Psoas muscle (tissue), 8 donors: ENCODE data around the gene TM9SF4. TPM values are rescaled to one million over a fixed set of nuclear protein-coding genes. Genes with fewer than 3 reads are reported as not detected.
"Not testable (repeated sequence)": the region's sequence is repeated elsewhere in the genome, so short reads cannot be mapped to it uniquely, and the experiment has no call there.

ENCODE experiments used
- ATAC-seq, 4 donors: fragments of 200-7000 bp; cut with Tn5 transposase; one replicate each; pipeline ENCODE4 v1.9.1; 2020; ENCODE audit warnings: moderate library complexity in 3 of 4, mild to moderate bottlenecking in 2 of 4
- DNase-seq, 2 donors: peaks; one replicate each; pipeline ENCODE4 v3.0.0-alpha.2; 2020
- H3K27ac ChIP-seq: fragments of 200-600 bp; one replicate; pipeline ENCODE4 v1.8.0; 2022
- H3K27me3 ChIP-seq, 3 donors: fragments of 200-600 bp in 1 of 3; one replicate each; pipeline versions ENCODE4 v1.6.1 to v1.8.0; 2013 to 2022; ENCODE audit warnings: low read length in 2 of 3, mild to moderate bottlenecking in 2 of 3, moderate library complexity in 1 of 3; ENCODE audit not compliant: insufficient read depth in 3 of 3
- H3K36me3 ChIP-seq, 2 donors: fragments of 200-600 bp in 1 of 2; one replicate each; pipeline versions ENCODE4 v1.6.1 to v1.8.0; 2013 to 2022; ENCODE audit warnings: low read depth in 1 of 2, mild to moderate bottlenecking in 1 of 2, moderate library complexity in 1 of 2; ENCODE audit not compliant: insufficient read depth in 1 of 2
- H3K4me1 ChIP-seq: fragments of 200-600 bp; one replicate; pipeline ENCODE4 v1.8.0; 2022
- H3K4me3 ChIP-seq: fragments of 200-600 bp; one replicate; pipeline ENCODE4 v1.8.0; 2022; ENCODE audit warnings: mild to moderate bottlenecking
- H3K9me3 ChIP-seq: fragments of 200-600 bp; one replicate; pipeline ENCODE4 v1.8.0; 2022
- WGBS, 3 donors: extraction: QIAGEN DNeasy Blood & Tissue Kit; methylation state at CpG; one replicate each; pipeline versions ENCODE4 v1.1.6 to v1.1.7; 2013; 5-methylcytosine and 5-hydroxymethylcytosine counted together
- intact Hi-C, 2 donors: fragments of 100-400 bp; cut with DNase I; formaldehyde crosslinking; loops; one replicate each; pipeline versions ENCODE4 v1.11.0 to v1.14.2; 2022
- polyA plus RNA-seq, 3 donors: library from polyadenylated mRNA; stranded (reverse); fragments of 200-250 nt; gene quantifications; one replicate each; pipeline ENCODE4 v1.2.3, GENCODE V29; 2013
- total RNA-seq, 4 donors: library from RNA; stranded (reverse); fragmentation: NEBNext Ultra II Directional in 2 of 4; extraction: Animal tissue kit (Norgen Biotek cat#: 25700) in 2 of 4; gene quantifications; one replicate each; pipeline versions ENCODE4 v1.2.1 to v1.2.4, GENCODE V29; 2021 to 2023
- TF ChIP-seq, protein P1 (sequence below): fragments of 200-600 bp; IDR thresholded peaks from one replicate; pipeline ENCODE4 v1.8.0; 2022; ENCODE audit warnings: antibody characterized with exemption
- donor health status: healthy with polysubstance abuse.
- donor health status: DM: no; HTN: no; CAD: no; lungs with moderate emphysema.
- donor health status: Bipolar disorder and iron deficiency.
- donor health status: healthy.
- donor health status: DM: yes; HTN: yes; CAD: no.
- donor health status: DM: no; HTN: no; CAD: no.
- donor health status: DM: no; HTN: no; CAD: no.
- donor health status: DM: yes; HTN: yes; CAD: no.

The TM9SF4 gene
- total and polyA plus RNA-seq, 7 donors: 14.0 to 28.0 (median 25.7) TPM

DNA sequence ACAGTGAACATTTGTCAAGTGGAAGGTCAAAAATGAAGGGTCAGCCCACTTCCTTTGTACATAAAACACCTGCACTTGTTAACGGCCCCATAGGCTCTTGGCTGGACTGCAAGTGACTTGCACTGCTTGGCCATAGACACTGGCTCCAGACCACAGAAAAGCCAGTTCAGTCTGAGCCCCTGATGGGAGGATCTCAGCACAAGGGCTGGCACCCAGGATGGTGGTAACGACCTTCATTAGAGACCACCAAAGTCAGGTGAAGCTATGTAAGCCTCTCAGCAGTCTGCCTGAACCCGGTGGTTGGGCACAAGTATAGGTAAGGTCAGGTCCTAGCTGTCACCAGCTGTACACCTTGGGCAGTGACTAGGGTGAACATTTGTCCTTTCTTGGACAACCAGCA, 81.9 kb downstream of the TM9SF4 start:
- WGBS, 3 donors: 65 to 70% (median 70%) methylated on average over 3 of the region's 3 CpGs
- TF ChIP-seq, protein P1, sequence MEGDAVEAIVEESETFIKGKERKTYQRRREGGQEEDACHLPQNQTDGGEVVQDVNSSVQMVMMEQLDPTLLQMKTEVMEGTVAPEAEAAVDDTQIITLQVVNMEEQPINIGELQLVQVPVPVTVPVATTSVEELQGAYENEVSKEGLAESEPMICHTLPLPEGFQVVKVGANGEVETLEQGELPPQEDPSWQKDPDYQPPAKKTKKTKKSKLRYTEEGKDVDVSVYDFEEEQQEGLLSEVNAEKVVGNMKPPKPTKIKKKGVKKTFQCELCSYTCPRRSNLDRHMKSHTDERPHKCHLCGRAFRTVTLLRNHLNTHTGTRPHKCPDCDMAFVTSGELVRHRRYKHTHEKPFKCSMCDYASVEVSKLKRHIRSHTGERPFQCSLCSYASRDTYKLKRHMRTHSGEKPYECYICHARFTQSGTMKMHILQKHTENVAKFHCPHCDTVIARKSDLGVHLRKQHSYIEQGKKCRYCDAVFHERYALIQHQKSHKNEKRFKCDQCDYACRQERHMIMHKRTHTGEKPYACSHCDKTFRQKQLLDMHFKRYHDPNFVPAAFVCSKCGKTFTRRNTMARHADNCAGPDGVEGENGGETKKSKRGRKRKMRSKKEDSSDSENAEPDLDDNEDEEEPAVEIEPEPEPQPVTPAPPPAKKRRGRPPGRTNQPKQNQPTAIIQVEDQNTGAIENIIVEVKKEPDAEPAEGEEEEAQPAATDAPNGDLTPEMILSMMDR: no peak
- Histone ChIP-seq H3K27ac (peak overlapping the region; percentile 6), H3K4me3 (no peak overlapping the region), H3K27me3 (no peaks in the 10 kb centered on the region), H3K9me3 (no peaks in the 10 kb centered on the region), H3K4me1 (peaks cover 35% of the 10 kb centered on the region), H3K36me3 (peaks cover 5 to 27% of the 10 kb centered on the region in 2 donors)
- no peak for DNase-seq
- ATAC-seq: no peak
- intact Hi-C loops: no loop called here

DNA sequence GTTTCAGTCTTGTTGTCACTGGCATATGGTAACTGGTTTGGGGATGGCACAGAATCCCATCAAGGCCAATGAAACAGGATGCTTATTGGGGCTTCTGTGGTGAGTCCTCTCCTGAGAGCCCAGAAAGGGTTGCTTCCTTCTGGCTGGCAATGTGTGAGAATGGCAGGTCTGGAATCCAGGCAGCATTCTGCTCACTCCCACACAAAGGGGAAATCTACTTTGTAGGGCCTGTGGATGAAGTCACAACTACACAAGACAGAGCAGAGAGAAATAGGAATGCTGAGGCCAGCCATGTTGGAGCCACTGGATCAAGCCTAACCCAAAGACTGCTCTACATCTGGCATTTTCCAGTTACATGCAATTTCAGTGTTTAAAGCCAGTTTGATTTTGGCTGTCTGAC, 82.4 kb downstream of the TM9SF4 start:
- no peaks in the 10 kb centered on the region for H3K9me3 ChIP-seq
- intact Hi-C loops: no loop called here
- H3K4me3 ChIP-seq: no peak overlapping the region
- no peak overlapping the region for H3K27ac ChIP-seq
- peaks cover 5 to 31% of the 10 kb centered on the region in 2 donors for H3K36me3 ChIP-seq
- TF ChIP-seq, protein P1: no peak
- ATAC-seq (no peak), DNase-seq (no peak)
- H3K27me3 ChIP-seq: no peaks in the 10 kb centered on the region
- H3K4me1 ChIP-seq: peaks cover 35% of the 10 kb centered on the region

DNA sequence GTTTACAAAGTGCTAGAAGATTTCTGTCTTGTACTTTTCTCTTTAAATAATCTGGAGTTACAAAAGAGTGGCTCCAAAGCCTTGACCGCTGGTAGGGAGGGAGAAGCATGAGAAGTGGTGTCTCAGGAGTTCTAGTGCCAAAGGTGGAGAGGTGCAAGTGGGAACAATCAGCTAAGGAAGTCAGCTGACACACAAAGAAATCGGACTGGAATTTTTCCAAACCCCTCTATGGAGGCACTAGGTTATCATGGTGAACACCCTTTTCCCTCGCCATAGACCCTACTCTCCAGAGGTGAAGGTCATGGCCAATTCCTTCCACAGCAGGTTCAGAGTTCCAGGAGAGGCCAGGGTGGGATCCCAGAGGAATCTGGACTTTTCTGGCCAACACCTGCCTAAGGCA, 83.2 kb downstream of the TM9SF4 start:
- 71 to 75% (median 73%) methylated on average over 3 of the region's 3 CpGs for WGBS, 3 donors
- TF ChIP-seq, protein P1: no peak
- no peak for ATAC-seq

DNA sequence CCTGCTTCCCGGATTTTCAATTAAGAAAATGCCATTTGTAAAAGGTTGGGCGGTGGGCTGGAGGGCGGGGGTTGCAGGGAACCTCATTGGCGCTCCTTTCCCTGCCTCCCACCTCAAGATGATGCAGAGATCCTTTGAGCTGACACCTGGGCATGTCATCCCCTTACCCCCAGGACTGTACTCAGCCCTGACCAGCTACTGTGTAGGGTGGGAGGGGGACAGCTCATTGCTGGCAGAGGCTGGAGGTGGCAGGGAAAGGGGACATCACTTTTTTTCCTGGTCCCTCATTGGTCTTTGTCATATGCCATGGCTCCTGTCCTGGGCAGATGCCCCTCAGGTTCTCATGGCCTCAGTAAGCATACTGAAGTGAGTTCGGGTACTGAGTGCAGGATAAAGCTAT, 83.8 kb downstream of the TM9SF4 start:
- 85 to 92% (median 91%) methylated on average over 5 of the region's 5 CpGs for WGBS, 3 donors
- Histone ChIP-seq H3K4me1 (peaks cover 36% of the 10 kb centered on the region), H3K36me3 (peaks cover 11 to 46% of the 10 kb centered on the region in 2 donors)
- ATAC-seq, H3K4me3 ChIP-seq, DNase-seq, H3K27ac ChIP-seq, H3K27me3 ChIP-seq, intact Hi-C loops, H3K9me3 ChIP-seq: not testable (repeated sequence)

More for the DNA sequence above, 83.2 kb downstream of the TM9SF4 start:
- H3K27ac ChIP-seq: no peak overlapping the region
- peaks cover 11 to 39% of the 10 kb centered on the region in 2 donors for H3K36me3 ChIP-seq
- peaks cover 35% of the 10 kb centered on the region for H3K4me1 ChIP-seq
- H3K27me3 ChIP-seq: no peaks in the 10 kb centered on the region
- intact Hi-C loops: no loop called here
- H3K4me3 ChIP-seq: no peak overlapping the region
- no peaks in the 10 kb centered on the region for H3K9me3 ChIP-seq
- DNase-seq: no peak

DNA sequence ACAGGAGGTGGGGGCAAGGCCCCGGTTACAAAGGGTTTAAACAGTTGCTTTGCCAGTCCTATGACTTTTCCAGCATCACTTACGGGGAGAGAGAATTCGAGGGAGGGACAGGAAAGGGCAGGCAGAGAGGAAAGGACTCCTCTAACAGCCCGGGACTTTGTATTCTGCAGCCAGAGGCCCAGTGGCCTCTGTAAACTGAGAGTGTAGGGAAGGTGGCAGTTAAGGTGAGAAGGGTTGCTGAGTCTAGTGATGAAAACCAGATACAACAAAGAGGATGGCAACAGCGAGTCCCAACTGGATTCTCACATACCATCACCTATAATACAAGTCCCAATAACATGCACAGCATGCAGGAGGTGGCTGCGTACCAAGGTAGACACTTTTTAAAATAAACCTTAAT, 84.5 kb downstream of the TM9SF4 start:
- 51 to 68% (median 66%) methylated on average over 6 of the region's 6 CpGs for WGBS, 3 donors

More for the DNA sequence above, 84.5 kb downstream of the TM9SF4 start:
- TF ChIP-seq, protein P1: no peak
- no peaks in the 10 kb centered on the region for H3K9me3 ChIP-seq
- no peak for ATAC-seq
- peaks cover 11 to 52% of the 10 kb centered on the region in 2 donors for H3K36me3 ChIP-seq
- H3K4me3 ChIP-seq: no peak overlapping the region
- no peaks in the 10 kb centered on the region for H3K27me3 ChIP-seq
- H3K4me1 ChIP-seq: peaks cover 35% of the 10 kb centered on the region
- no peak overlapping the region for H3K27ac ChIP-seq
- no peak for DNase-seq
- intact Hi-C loops: no loop called here
